Panc1 (cell line): ENCODE data around the gene TRAF4. TPM values are rescaled to one million over a fixed set of nuclear protein-coding genes. Genes with fewer than 3 reads are reported as not detected.

Experiments used
- ATAC-seq: fragments of 200-7000 bp; cut with Tn5 transposase; 2 replicates; pipeline ENCODE4 v1.9.1; 2020; ENCODE audit warnings: mild to moderate bottlenecking, moderate library complexity
- BruUV-seq: library from RNA; stranded (reverse); fragments of 400-500 nt; replicated peaks from 2 replicates; lab custom pipeline; 2021; lab: Mats Ljungman, UMichigan
- CTCF ChIA-PET: fragments of 300-600 bp; sonication (Branson Sonifier 250); formaldehyde crosslinking; loops from one replicate; lab custom pipeline; 2022; ENCODE audit warnings: antibody characterized with exemption; lab: Charles Lee
- POLR2A ChIA-PET: fragments of 300-600 bp; sonication (Branson Sonifier 250); formaldehyde crosslinking; loops from one replicate; lab custom pipeline; 2022; ENCODE audit warnings: antibody characterized with exemption; lab: Charles Lee
- DNase-seq: peaks from one replicate; pipeline ENCODE4 v3.0.0-alpha.2; 2010; ENCODE audit warnings: low read depth, low spot score
- H3K27ac ChIP-seq: 2 replicates; pipeline ENCODE4 v1.5.1; 2011; ENCODE audit warnings: mild to moderate bottlenecking, low read length, inconsistent platforms
- H3K27me3 ChIP-seq: fragments of 200-500 bp; sonication (Bioruptor generic); 2 replicates; pipeline ENCODE4 v1.6.0; 2014; ENCODE audit warnings: low read length, inconsistent platforms; ENCODE audit not compliant: control insufficient read depth, insufficient read depth
- H3K36me3 ChIP-seq: fragments of 200-500 bp; sonication (Bioruptor generic); 2 replicates; pipeline ENCODE4 v1.5.1; 2014; ENCODE audit warnings: inconsistent platforms, mild to moderate bottlenecking, low read length, moderate library complexity; ENCODE audit not compliant: control insufficient read depth, insufficient read depth
- H3K4me1 ChIP-seq: 2 replicates; pipeline ENCODE4 v1.5.1; 2011; ENCODE audit warnings: inconsistent platforms, mild to moderate bottlenecking, low read length, moderate library complexity; ENCODE audit not compliant: control insufficient read depth, insufficient read depth
- H3K4me3 ChIP-seq, 2 experiments: 2 replicates each; pipeline ENCODE4 v1.5.1; 2011 to 2012; ENCODE audit warnings: low read depth in 2 of 2, low read length in 2 of 2, mild to moderate bottlenecking in 2 of 2, inconsistent platforms in 1 of 2, moderate library complexity in 1 of 2
- H3K9me3 ChIP-seq: fragments of 200-500 bp; sonication (Bioruptor generic); 2 replicates; pipeline ENCODE4 v1.5.1; 2014; ENCODE audit warnings: low read depth, mild to moderate bottlenecking, inconsistent platforms, low read length, moderate library complexity; ENCODE audit not compliant: control insufficient read depth, insufficient read depth
- POLR2AphosphoS5 ChIP-seq: IDR thresholded peaks from 2 replicates; pipeline ENCODE4 v1.6.1; 2012; ENCODE audit warnings: mild to moderate bottlenecking, low read depth, low read length, moderate library complexity
- SIN3A ChIP-seq: IDR thresholded peaks from 2 replicates; pipeline ENCODE4 v1.6.1; 2012; ENCODE audit warnings: low read depth, mild to moderate bottlenecking, low read length, moderate library complexity, borderline replicate concordance; ENCODE audit not compliant: insufficient read depth
- TCF7L2 ChIP-seq: IDR thresholded peaks from 2 replicates; pipeline ENCODE4 v1.6.1; 2011; ENCODE audit warnings: mild to moderate bottlenecking, low read depth, low read length, inconsistent platforms
- in situ Hi-C: cut with HindIII; loops from 2 replicates; pipeline ENCODE4 v1.10.0; 2016; ENCODE audit warnings: low sequenced_read_pairs, low pct_unique_long_range_greater_than_20kb
- intact Hi-C: fragments of 100-400 bp; cut with micrococcal nuclease; formaldehyde crosslinking; loops from one replicate; pipeline ENCODE4 v1.10.0; 2022; ENCODE audit not compliant: unreplicated experiment
- total RNA-seq: library from RNA; stranded (reverse); gene quantifications from one replicate; pipeline ENCODE4 v1.2.1, GENCODE V29; 2021; ENCODE audit not compliant: unreplicated experiment
- TF ChIP-seq, protein P1 (sequence below), 2 experiments: IDR thresholded peaks; 2 replicates each; pipeline ENCODE4 v1.6.1; 2011 to 2012; ENCODE audit warnings: low read depth in 2 of 2, control low read depth in 1 of 2, low read length in 1 of 2, mild to moderate bottlenecking in 1 of 2, moderate library complexity in 1 of 2; ENCODE audit not compliant: insufficient read depth in 1 of 2
- TF ChIP-seq, protein P2 (sequence below): fragments of 450-650 bp; IDR thresholded peaks from 2 replicates; pipeline ENCODE4 v1.5.1; 2017; ENCODE audit warnings: mild to moderate bottlenecking

TRAF4 gene
- total RNA-seq, 1 experiment from 2014 or later = 108 TPM

DNA sequence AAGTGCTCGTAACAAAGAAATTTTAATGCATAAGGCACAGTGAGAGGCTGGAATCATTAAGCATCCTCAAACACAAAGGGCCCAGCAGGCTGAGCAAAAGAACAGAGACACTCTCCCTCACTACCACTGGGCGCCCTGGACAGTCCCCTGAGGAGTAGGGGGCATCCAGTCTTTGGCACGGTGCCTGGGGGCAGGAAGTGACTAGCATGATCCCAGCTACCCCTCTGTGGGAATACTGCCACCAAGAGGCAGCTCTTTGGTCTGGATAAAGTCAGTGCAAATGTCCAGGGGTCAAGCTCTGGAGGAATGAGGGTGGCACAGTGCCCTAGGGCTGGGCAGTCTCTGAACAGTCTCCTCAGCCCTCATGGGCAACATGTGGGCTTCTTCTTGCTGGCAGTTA, 29.5 kb upstream of the TRAF4 start:
- Histone ChIP-seq H3K9me3 (no peaks in the 10 kb centered on the region), H3K4me1 (peaks cover 40% of the 10 kb centered on the region), H3K36me3 (peaks cover 5% of the 10 kb centered on the region), H3K27me3 (no peaks in the 10 kb centered on the region), H3K27ac (no peak overlapping the region), H3K4me3 (no peak overlapping the region)
- intact Hi-C loops (no loop called here), in situ Hi-C loops (no loop called here)
- ChIA-PET CTCF (interaction anchor here (0.5 to 0.7 kb wide), 2 partner anchors 13 to 67 kb away, joined by 3 read pairs; no protein-coding TSS in a partner anchor), POLR2A (no interaction called here)
- ATAC-seq = no peak
- BruUV-seq = no TSS peak
- no peak for DNase-seq
- TF ChIP-seq, protein P1, sequence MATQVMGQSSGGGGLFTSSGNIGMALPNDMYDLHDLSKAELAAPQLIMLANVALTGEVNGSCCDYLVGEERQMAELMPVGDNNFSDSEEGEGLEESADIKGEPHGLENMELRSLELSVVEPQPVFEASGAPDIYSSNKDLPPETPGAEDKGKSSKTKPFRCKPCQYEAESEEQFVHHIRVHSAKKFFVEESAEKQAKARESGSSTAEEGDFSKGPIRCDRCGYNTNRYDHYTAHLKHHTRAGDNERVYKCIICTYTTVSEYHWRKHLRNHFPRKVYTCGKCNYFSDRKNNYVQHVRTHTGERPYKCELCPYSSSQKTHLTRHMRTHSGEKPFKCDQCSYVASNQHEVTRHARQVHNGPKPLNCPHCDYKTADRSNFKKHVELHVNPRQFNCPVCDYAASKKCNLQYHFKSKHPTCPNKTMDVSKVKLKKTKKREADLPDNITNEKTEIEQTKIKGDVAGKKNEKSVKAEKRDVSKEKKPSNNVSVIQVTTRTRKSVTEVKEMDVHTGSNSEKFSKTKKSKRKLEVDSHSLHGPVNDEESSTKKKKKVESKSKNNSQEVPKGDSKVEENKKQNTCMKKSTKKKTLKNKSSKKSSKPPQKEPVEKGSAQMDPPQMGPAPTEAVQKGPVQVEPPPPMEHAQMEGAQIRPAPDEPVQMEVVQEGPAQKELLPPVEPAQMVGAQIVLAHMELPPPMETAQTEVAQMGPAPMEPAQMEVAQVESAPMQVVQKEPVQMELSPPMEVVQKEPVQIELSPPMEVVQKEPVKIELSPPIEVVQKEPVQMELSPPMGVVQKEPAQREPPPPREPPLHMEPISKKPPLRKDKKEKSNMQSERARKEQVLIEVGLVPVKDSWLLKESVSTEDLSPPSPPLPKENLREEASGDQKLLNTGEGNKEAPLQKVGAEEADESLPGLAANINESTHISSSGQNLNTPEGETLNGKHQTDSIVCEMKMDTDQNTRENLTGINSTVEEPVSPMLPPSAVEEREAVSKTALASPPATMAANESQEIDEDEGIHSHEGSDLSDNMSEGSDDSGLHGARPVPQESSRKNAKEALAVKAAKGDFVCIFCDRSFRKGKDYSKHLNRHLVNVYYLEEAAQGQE (IDR thresholded peaks at IDR 0.05; ENCODE audit: insufficient read depth in 1 of 2, low read depth in 2 of 2, low read length in 1 of 2) = no peak
- TF ChIP-seq, protein P2, sequence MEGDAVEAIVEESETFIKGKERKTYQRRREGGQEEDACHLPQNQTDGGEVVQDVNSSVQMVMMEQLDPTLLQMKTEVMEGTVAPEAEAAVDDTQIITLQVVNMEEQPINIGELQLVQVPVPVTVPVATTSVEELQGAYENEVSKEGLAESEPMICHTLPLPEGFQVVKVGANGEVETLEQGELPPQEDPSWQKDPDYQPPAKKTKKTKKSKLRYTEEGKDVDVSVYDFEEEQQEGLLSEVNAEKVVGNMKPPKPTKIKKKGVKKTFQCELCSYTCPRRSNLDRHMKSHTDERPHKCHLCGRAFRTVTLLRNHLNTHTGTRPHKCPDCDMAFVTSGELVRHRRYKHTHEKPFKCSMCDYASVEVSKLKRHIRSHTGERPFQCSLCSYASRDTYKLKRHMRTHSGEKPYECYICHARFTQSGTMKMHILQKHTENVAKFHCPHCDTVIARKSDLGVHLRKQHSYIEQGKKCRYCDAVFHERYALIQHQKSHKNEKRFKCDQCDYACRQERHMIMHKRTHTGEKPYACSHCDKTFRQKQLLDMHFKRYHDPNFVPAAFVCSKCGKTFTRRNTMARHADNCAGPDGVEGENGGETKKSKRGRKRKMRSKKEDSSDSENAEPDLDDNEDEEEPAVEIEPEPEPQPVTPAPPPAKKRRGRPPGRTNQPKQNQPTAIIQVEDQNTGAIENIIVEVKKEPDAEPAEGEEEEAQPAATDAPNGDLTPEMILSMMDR = no peak; the same call in 1 of the 2 replicates
- TF ChIP-seq TCF7L2 = no peak
- TF ChIP-seq POLR2AphosphoS5 = no peak
- no peak for TF ChIP-seq SIN3A

- CTCF ChIA-PET = no interaction called here
- no peak for TF ChIP-seq SIN3A
- TF ChIP-seq, protein P2 = no peak
- TF ChIP-seq, protein P1 (IDR thresholded peaks at IDR 0.05; ENCODE audit: insufficient read depth in 1 of 2, low read depth in 2 of 2, low read length in 1 of 2) = no peak
- TF ChIP-seq POLR2AphosphoS5 = no peak
- no peak for TF ChIP-seq TCF7L2
- BruUV-seq = no TSS peak
- ATAC-seq = no peak
- H3K36me3 ChIP-seq = peaks cover 5% of the 10 kb centered on the region
- DNase-seq = no peak
- H3K27me3 ChIP-seq = no peaks in the 10 kb centered on the region
- in situ Hi-C loops = no loop called here
- no peaks in the 10 kb centered on the region for H3K9me3 ChIP-seq
- peaks cover 40% of the 10 kb centered on the region for H3K4me1 ChIP-seq
- H3K4me3 ChIP-seq = no peak overlapping the region; a peak in 1 of 4 replicates
- POLR2A ChIA-PET = interaction anchor here (0.5 to 0.6 kb wide), 2 partner anchors 17 to 48 kb away, joined by 3 to 7 read pairs; no protein-coding TSS in a partner anchor
- no peak overlapping the region for H3K27ac ChIP-seq
- intact Hi-C loops = no loop called here
Measured at GRCh38 chr17:28715217-28715616, 28.6 kb upstream of the TRAF4 start.
